ENCODE measurements around the gene TNKS2.

The TNKS2 gene

DNA sequence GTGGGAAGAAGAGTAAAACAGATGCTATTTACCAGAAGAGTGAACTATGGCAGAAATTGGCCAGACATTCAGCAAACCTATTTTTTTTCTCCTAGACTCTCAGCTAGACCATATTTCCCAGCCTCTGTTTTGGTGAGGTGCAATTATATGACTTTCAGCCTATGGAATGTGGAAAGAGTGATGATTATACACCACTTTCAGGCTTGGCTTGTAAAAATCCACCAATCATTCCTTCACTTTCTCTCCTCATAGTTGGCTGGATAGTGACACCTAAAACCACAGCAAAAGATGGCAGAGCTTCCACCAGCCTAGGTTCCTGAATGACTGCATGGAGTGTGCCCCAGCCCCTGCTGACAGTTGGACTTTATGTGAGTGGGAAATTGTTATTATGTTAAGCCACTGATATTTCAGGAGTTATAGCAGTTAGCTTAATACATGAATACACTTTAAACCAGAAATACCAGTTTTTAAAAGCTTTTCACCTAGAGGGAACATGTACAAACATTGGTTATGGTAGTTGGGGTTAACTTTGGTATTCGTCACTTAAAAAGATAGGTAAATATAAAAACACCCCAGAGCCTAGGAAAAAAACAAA, 19.1 kb upstream of the TNKS2 start:
- Histone ChIP-seq H3K27ac (ENCODE audit: low read depth, low read length, poor library complexity, severe bottlenecking) (no peak overlapping the region), H3K4me3 (ENCODE audit: low read depth, low read length, poor library complexity, severe bottlenecking) (no peak overlapping the region), H3K27me3 (ENCODE audit: insufficient read depth, low read length) (no peaks in the 10 kb centered on the region), H4K20me1 (ENCODE audit: insufficient read depth, low read length) (no peaks in the 10 kb centered on the region), H2AFZ (ENCODE audit: low read length) (no peak overlapping the region), H3K36me3 (ENCODE audit: insufficient read depth, low read length) (no peaks in the 10 kb centered on the region), H3K9me2 (ENCODE audit: low read depth, low read length) (no peaks in the 10 kb centered on the region), H3F3A (ENCODE audit: insufficient read depth, low read length) (no peaks in the 10 kb centered on the region), H3K9me3 (ENCODE audit: low read length) (no peaks in the 10 kb centered on the region), H3K4me1 (ENCODE audit: insufficient read depth, low read length, severe bottlenecking) (no peaks in the 10 kb centered on the region), H3K4me2 (ENCODE audit: low read length) (no peak overlapping the region), H3K9ac (ENCODE audit: low read length) (no peak overlapping the region), H3K79me2 (ENCODE audit: insufficient read depth, low read length) (no peaks in the 10 kb centered on the region)
- TF ChIP-seq EZH2 (IDR thresholded peaks at IDR 0.05; ENCODE audit: borderline replicate concordance, low read length) = no peak
- TF ChIP-seq, protein P1, sequence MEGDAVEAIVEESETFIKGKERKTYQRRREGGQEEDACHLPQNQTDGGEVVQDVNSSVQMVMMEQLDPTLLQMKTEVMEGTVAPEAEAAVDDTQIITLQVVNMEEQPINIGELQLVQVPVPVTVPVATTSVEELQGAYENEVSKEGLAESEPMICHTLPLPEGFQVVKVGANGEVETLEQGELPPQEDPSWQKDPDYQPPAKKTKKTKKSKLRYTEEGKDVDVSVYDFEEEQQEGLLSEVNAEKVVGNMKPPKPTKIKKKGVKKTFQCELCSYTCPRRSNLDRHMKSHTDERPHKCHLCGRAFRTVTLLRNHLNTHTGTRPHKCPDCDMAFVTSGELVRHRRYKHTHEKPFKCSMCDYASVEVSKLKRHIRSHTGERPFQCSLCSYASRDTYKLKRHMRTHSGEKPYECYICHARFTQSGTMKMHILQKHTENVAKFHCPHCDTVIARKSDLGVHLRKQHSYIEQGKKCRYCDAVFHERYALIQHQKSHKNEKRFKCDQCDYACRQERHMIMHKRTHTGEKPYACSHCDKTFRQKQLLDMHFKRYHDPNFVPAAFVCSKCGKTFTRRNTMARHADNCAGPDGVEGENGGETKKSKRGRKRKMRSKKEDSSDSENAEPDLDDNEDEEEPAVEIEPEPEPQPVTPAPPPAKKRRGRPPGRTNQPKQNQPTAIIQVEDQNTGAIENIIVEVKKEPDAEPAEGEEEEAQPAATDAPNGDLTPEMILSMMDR (IDR thresholded peaks at IDR 0.05; ENCODE audit: low read length) = no peak

DNA sequence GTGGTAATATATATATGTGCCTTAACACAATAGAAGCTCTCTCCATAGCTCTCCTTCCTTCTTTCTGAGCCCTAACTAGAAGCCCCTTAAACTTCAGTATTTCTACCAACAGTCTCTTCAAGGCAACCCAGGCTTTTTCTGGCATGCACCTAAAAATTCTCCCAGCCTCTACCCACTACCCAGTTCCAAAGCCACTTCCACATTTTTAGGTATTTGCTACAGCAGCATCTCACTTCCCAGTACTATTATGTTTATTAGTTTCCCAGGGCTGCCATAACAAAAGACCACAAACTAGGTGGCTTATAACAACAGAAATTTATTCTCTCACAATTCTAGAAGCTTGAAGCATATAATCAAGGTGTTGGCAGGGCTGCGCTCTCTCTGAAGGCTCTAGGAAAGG, 15.7 kb upstream of the TNKS2 start:
- H3K4me1 ChIP-seq (ENCODE audit: insufficient read depth, low read length, severe bottlenecking) = no peaks in the 10 kb centered on the region
- no peak overlapping the region for H2AFZ ChIP-seq (ENCODE audit: low read length)
- no peak overlapping the region for H3K27ac ChIP-seq (ENCODE audit: low read depth, low read length, poor library complexity, severe bottlenecking)
- H3F3A ChIP-seq (ENCODE audit: insufficient read depth, low read length) = no peaks in the 10 kb centered on the region
- H4K20me1 ChIP-seq (ENCODE audit: insufficient read depth, low read length) = no peaks in the 10 kb centered on the region
- H3K9ac ChIP-seq (ENCODE audit: low read length) = no peak overlapping the region
- H3K9me2 ChIP-seq (ENCODE audit: low read depth, low read length) = no peaks in the 10 kb centered on the region
- no peak overlapping the region for H3K4me2 ChIP-seq (ENCODE audit: low read length)
- no peak overlapping the region for H3K4me3 ChIP-seq (ENCODE audit: low read depth, low read length, poor library complexity, severe bottlenecking)
- no peaks in the 10 kb centered on the region for H3K36me3 ChIP-seq (ENCODE audit: insufficient read depth, low read length)
- H3K79me2 ChIP-seq (ENCODE audit: insufficient read depth, low read length) = no peaks in the 10 kb centered on the region
- TF ChIP-seq, protein P1 (IDR thresholded peaks at IDR 0.05; ENCODE audit: low read length) = no peak
- no peaks in the 10 kb centered on the region for H3K27me3 ChIP-seq (ENCODE audit: insufficient read depth, low read length)
- no peaks in the 10 kb centered on the region for H3K9me3 ChIP-seq (ENCODE audit: low read length)

DNA sequence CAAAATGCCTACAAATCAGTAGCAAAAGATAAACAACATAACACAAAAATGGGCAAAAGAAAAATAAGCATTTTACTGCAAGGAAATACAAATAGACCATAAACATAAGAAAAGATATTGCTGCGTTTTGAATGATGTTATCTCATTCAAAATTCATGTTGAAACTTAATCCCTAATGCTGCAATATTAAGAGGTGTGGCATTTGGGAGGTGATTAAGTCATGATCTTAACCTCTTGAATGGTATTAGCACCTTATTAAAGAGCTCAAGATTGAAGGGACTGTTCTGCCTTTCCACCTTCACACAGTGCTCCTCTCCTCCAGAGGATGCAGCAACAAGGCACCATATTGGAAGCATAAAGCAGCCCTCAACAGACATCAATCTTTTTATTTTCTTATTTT, 12.4 kb upstream of the TNKS2 start:
- Histone ChIP-seq H3K27me3 (ENCODE audit: insufficient read depth, low read length) (no peaks in the 10 kb centered on the region), H3K4me1 (ENCODE audit: insufficient read depth, low read length, severe bottlenecking) (no peaks in the 10 kb centered on the region), H3K4me2 (ENCODE audit: low read length) (no peak overlapping the region), H3K4me3 (ENCODE audit: low read depth, low read length, poor library complexity, severe bottlenecking) (no peak overlapping the region), H3K9me2 (ENCODE audit: low read depth, low read length) (no peaks in the 10 kb centered on the region), H3K36me3 (ENCODE audit: insufficient read depth, low read length) (no peaks in the 10 kb centered on the region), H3K27ac (ENCODE audit: low read depth, low read length, poor library complexity, severe bottlenecking) (no peak overlapping the region), H3K9ac (ENCODE audit: low read length) (no peak overlapping the region), H3K79me2 (ENCODE audit: insufficient read depth, low read length) (no peaks in the 10 kb centered on the region), H3K9me3 (ENCODE audit: low read length) (no peaks in the 10 kb centered on the region), H2AFZ (ENCODE audit: low read length) (no peak overlapping the region), H4K20me1 (ENCODE audit: insufficient read depth, low read length) (no peaks in the 10 kb centered on the region), H3F3A (ENCODE audit: insufficient read depth, low read length) (no peaks in the 10 kb centered on the region)
- TF ChIP-seq, protein P1 (IDR thresholded peaks at IDR 0.05; ENCODE audit: low read length) = no peak
- TF ChIP-seq EZH2 (IDR thresholded peaks at IDR 0.05; ENCODE audit: borderline replicate concordance, low read length) = no peak
